HEK293 (cell line): ENCODE data around the gene CCDC40.

Experiments used
- CTCF ChIA-PET: fragments of 350-600 bp; formaldehyde crosslinking; extraction: SDS; loops from one replicate; lab custom pipeline; 2021; ENCODE audit warnings: antibody characterized with exemption; lab: Yijun Ruan, JAX
- POLR2A ChIA-PET: fragments of 300-600 bp; formaldehyde crosslinking; extraction: SDS; loops from one replicate; lab custom pipeline; 2020; ENCODE audit warnings: antibody characterized with exemption, inconsistent platforms; lab: Yijun Ruan, JAX
- H3K27ac ChIP-seq: fragments of 200-500 bp; sonication (Bioruptor generic); 2 replicates; pipeline ENCODE4 v1.5.1; 2014; ENCODE audit warnings: low read depth, low read length, control low read depth, inconsistent platforms; ENCODE audit errors: extremely low read depth
- H3K36me3 ChIP-seq, 2 experiments: fragments of 200-500 bp in 1 of 2; sonication (Bioruptor generic) in 1 of 2; 1 replicate in 1 of 2; 2 replicates in 1 of 2; pipeline ENCODE4 v1.5.1; 2014 to 2017; ENCODE audit warnings: inconsistent platforms in 2 of 2, low read length in 2 of 2; ENCODE audit not compliant: control insufficient read depth in 2 of 2, insufficient read depth in 1 of 2
- H3K4me1 ChIP-seq: fragments of 200-500 bp; sonication (Bioruptor generic); 2 replicates; pipeline ENCODE4 v1.5.1; 2014; ENCODE audit warnings: mild to moderate bottlenecking, low read length, inconsistent platforms; ENCODE audit not compliant: control insufficient read depth, insufficient read depth
- H3K4me3 ChIP-seq: 2 replicates; pipeline ENCODE4 v1.5.1; 2011; ENCODE audit warnings: low read depth, mild to moderate bottlenecking, control low read depth, low read length, moderate library complexity
- H3K9me3 ChIP-seq: fragments of 200-500 bp; sonication (Bioruptor generic); 2 replicates; pipeline ENCODE4 v1.5.1; 2014; ENCODE audit warnings: low read depth, low read length, inconsistent platforms; ENCODE audit not compliant: control insufficient read depth, insufficient read depth
- GLIS1 ChIP-seq: fragments of 450-650 bp; formaldehyde crosslinking; IDR thresholded peaks from 2 replicates; pipeline ENCODE4 v1.5.1; 2016; ENCODE audit warnings: missing biosample characterization, missing genetic modification characterization
- GLIS2 ChIP-seq: fragments of 450-650 bp; formaldehyde crosslinking; IDR thresholded peaks from 2 replicates; pipeline ENCODE4 v1.5.1; 2016; ENCODE audit warnings: missing biosample characterization, missing genetic modification characterization
- KLF8 ChIP-seq: fragments of 450-650 bp; formaldehyde crosslinking; IDR thresholded peaks from 2 replicates; pipeline ENCODE4 v1.5.1; 2016; ENCODE audit warnings: missing biosample characterization, missing genetic modification characterization
- SALL2 ChIP-seq: fragments of 450-650 bp; formaldehyde crosslinking; IDR thresholded peaks from 2 replicates; pipeline ENCODE4 v1.5.0; 2017; ENCODE audit warnings: missing biosample characterization, mild to moderate bottlenecking, missing genetic modification characterization, borderline replicate concordance
- SP7 ChIP-seq: fragments of 450-650 bp; formaldehyde crosslinking; IDR thresholded peaks from 2 replicates; pipeline ENCODE4 v1.5.1; 2016; ENCODE audit warnings: missing biosample characterization, missing genetic modification characterization
- ZBTB17 ChIP-seq: fragments of 450-650 bp; formaldehyde crosslinking; IDR thresholded peaks from 2 replicates; pipeline ENCODE4 v1.5.1; 2016; ENCODE audit warnings: missing biosample characterization, missing genetic modification characterization
- ZNF121 ChIP-seq: fragments of 450-650 bp; formaldehyde crosslinking; IDR thresholded peaks from 2 replicates; pipeline ENCODE4 v1.5.1; 2016; ENCODE audit warnings: missing biosample characterization, missing genetic modification characterization
- ZNF184 ChIP-seq: fragments of 450-650 bp; IDR thresholded peaks from 2 replicates; pipeline ENCODE4 v1.5.1; 2018; ENCODE audit warnings: missing biosample characterization, mild to moderate bottlenecking, missing genetic modification characterization
- ZNF529 ChIP-seq: fragments of 450-650 bp; formaldehyde crosslinking; IDR thresholded peaks from 2 replicates; pipeline ENCODE4 v1.5.1; 2017; ENCODE audit warnings: missing genetic modification characterization, missing biosample characterization; ENCODE audit not compliant: insufficient replicate concordance
- ZNF530 ChIP-seq: fragments of 450-650 bp; formaldehyde crosslinking; IDR thresholded peaks from 2 replicates; pipeline ENCODE4 v1.5.1; 2016; ENCODE audit warnings: low read depth, missing biosample characterization, missing genetic modification characterization
- ZNF558 ChIP-seq: fragments of 450-650 bp; formaldehyde crosslinking; IDR thresholded peaks from 2 replicates; pipeline ENCODE4 v1.5.1; 2016; ENCODE audit warnings: missing biosample characterization, missing genetic modification characterization
- ZNF600 ChIP-seq: fragments of 450-650 bp; formaldehyde crosslinking; IDR thresholded peaks from 2 replicates; pipeline ENCODE4 v1.5.1; 2016; ENCODE audit warnings: missing biosample characterization, missing genetic modification characterization
- ZNF629 ChIP-seq: fragments of 450-650 bp; formaldehyde crosslinking; IDR thresholded peaks from 2 replicates; pipeline ENCODE4 v1.5.1; 2017; ENCODE audit warnings: missing biosample characterization, missing genetic modification characterization
- ZNF776 ChIP-seq: fragments of 450-650 bp; formaldehyde crosslinking; IDR thresholded peaks from 2 replicates; pipeline ENCODE4 v1.5.0; 2017; ENCODE audit warnings: missing biosample characterization, missing genetic modification characterization, borderline replicate concordance
- ZSCAN23 ChIP-seq: fragments of 450-650 bp; formaldehyde crosslinking; IDR thresholded peaks from 2 replicates; pipeline ENCODE4 v1.5.1; 2016; ENCODE audit warnings: missing biosample characterization, missing genetic modification characterization
- ZSCAN30 ChIP-seq: fragments of 450-650 bp; IDR thresholded peaks from 2 replicates; pipeline ENCODE4 v1.5.1; 2018; ENCODE audit warnings: missing biosample characterization, mild to moderate bottlenecking, missing genetic modification characterization, moderate library complexity
- TF ChIP-seq, protein P1 (sequence below): fragments of 450-650 bp; formaldehyde crosslinking; IDR thresholded peaks from 2 replicates; pipeline ENCODE4 v1.5.1; 2017; ENCODE audit warnings: missing biosample characterization, missing genetic modification characterization
- TF ChIP-seq, protein P2 (sequence below): fragments of 450-650 bp; formaldehyde crosslinking; IDR thresholded peaks from 2 replicates; pipeline ENCODE4 v1.5.1; 2016; ENCODE audit warnings: missing biosample characterization, missing genetic modification characterization
- TF ChIP-seq, protein P3 (sequence below): fragments of 450-650 bp; formaldehyde crosslinking; IDR thresholded peaks from 2 replicates; pipeline ENCODE4 v1.5.1; 2016; ENCODE audit warnings: missing biosample characterization, missing genetic modification characterization
- TF ChIP-seq, protein P4 (sequence below): fragments of 450-650 bp; formaldehyde crosslinking; IDR thresholded peaks from 2 replicates; pipeline ENCODE4; 2016; ENCODE audit warnings: missing biosample characterization, missing genetic modification characterization
- TF ChIP-seq, protein P5 (sequence below): fragments of 450-650 bp; formaldehyde crosslinking; IDR thresholded peaks from 2 replicates; pipeline ENCODE4 v1.5.1; 2016; ENCODE audit warnings: missing biosample characterization, missing genetic modification characterization

CCDC40 gene

DNA sequence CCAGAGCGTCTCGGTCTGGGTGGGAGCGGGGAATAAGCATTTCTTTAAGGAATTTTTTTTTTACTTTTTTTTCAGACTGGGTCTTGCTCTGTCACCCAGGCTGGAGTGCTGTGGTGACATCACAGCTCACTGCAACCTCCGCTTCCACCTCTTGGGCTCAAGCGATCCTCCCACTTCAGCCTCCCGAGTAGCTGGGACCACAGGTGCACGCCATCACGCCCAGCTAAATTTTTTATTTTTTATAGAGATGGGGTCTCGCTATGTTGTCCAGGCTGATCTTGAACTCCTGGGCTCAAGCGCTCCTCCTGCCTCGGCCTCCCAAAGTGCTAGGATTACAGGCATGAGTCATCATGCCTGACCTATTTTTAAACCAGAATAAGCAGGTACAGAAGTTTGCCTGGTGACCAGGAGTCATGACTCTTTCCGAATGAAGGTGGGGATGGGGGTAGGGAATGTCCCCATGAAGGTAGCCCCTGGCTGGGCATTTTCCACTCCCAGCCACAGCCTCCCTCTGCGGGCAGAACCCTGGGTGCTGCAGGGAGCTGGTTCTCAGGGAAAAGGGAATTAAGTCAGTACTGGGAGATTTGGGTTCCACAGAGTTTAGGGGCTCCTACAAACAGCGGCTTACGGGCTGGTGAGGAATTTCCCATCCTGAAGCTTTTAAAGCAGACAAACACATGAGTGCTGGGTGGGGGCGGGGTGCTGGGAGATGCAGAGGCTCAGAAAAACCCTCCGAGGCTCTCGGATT lies 49.1 kb upstream of the CCDC40 start:
- ChIA-PET CTCF (interaction anchor here (1.2 to 1.4 kb wide), 3 partner anchors 17 to 142 kb away, joined by 3 to 5 read pairs (median 3); no protein-coding TSS in a partner anchor), POLR2A (no interaction called here)
- Histone ChIP-seq H3K4me1 (peaks cover 18% of the 10 kb centered on the region), H3K36me3 (no peaks in the 10 kb centered on the region), H3K9me3 (no peaks in the 10 kb centered on the region), H3K27ac (no peak overlapping the region; the same call in 1 of the 2 replicates), H3K4me3 (no peak overlapping the region)
- TF ChIP-seq KLF8 (tag by site-specific recombination), result 0 out of 2 replicates have a peak, but pooled peaks have one; percentile 37
- TF ChIP-seq, protein P1, sequence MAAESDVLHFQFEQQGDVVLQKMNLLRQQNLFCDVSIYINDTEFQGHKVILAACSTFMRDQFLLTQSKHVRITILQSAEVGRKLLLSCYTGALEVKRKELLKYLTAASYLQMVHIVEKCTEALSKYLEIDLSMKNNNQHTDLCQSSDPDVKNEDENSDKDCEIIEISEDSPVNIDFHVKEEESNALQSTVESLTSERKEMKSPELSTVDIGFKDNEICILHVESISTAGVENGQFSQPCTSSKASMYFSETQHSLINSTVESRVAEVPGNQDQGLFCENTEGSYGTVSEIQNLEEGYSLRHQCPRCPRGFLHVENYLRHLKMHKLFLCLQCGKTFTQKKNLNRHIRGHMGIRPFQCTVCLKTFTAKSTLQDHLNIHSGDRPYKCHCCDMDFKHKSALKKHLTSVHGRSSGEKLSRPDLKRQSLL (tag by site-specific recombination), result peak; percentile 51; the same call in 1 of the 2 replicates
- TF ChIP-seq ZSCAN23, result 0 out of 2 replicates have a peak, but pooled peaks have one; percentile 16
- TF ChIP-seq ZBTB17 (tag by site-specific recombination), result peak; percentile 28; the same call in 1 of the 2 replicates
- no peak for TF ChIP-seq ZNF558 (tag by site-specific recombination)
- peak; percentile 11; the same call in 1 of the 2 replicates for TF ChIP-seq GLIS2 (tag by site-specific recombination)
- TF ChIP-seq ZNF776 (tag by site-specific recombination), result no peak
- TF ChIP-seq, protein P2, sequence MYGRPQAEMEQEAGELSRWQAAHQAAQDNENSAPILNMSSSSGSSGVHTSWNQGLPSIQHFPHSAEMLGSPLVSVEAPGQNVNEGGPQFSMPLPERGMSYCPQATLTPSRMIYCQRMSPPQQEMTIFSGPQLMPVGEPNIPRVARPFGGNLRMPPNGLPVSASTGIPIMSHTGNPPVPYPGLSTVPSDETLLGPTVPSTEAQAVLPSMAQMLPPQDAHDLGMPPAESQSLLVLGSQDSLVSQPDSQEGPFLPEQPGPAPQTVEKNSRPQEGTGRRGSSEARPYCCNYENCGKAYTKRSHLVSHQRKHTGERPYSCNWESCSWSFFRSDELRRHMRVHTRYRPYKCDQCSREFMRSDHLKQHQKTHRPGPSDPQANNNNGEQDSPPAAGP (tag by site-specific recombination), result 0 out of 2 replicates have a peak, but pooled peaks have one; percentile 17
- peak; percentile 61 for TF ChIP-seq GLIS1
- TF ChIP-seq ZNF529 (tag by site-specific recombination), result no peak
- TF ChIP-seq, protein P3, sequence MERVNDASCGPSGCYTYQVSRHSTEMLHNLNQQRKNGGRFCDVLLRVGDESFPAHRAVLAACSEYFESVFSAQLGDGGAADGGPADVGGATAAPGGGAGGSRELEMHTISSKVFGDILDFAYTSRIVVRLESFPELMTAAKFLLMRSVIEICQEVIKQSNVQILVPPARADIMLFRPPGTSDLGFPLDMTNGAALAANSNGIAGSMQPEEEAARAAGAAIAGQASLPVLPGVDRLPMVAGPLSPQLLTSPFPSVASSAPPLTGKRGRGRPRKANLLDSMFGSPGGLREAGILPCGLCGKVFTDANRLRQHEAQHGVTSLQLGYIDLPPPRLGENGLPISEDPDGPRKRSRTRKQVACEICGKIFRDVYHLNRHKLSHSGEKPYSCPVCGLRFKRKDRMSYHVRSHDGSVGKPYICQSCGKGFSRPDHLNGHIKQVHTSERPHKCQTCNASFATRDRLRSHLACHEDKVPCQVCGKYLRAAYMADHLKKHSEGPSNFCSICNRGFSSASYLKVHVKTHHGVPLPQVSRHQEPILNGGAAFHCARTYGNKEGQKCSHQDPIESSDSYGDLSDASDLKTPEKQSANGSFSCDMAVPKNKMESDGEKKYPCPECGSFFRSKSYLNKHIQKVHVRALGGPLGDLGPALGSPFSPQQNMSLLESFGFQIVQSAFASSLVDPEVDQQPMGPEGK (tag by site-specific recombination), result 0 out of 2 replicates have a peak, but pooled peaks have one; percentile 30
- TF ChIP-seq, protein P4, sequence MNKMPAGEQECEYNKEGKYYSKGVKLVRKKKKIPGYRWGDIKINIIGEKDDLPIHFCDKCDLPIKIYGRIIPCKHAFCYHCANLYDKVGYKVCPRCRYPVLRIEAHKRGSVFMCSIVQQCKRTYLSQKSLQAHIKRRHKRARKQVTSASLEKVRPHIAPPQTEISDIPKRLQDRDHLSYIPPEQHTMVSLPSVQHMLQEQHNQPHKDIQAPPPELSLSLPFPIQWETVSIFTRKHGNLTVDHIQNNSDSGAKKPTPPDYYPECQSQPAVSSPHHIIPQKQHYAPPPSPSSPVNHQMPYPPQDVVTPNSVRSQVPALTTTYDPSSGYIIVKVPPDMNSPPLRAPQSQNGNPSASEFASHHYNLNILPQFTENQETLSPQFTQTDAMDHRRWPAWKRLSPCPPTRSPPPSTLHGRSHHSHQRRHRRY (tag by site-specific recombination), result no peak
- peak; percentile 34; the same call in 1 of the 2 replicates for TF ChIP-seq ZNF629 (tag by site-specific recombination)
- TF ChIP-seq SALL2 (tag by site-specific recombination), result no peak
- TF ChIP-seq ZNF121 (tag by site-specific recombination), result peak; percentile 97
- TF ChIP-seq ZNF184 (tag by site-specific recombination), result no peak
- TF ChIP-seq ZNF530 (tag by site-specific recombination), result no peak
- peak; percentile 23; the same call in 1 of the 2 replicates for TF ChIP-seq ZNF600 (tag by site-specific recombination)
- TF ChIP-seq SP7 (tag by site-specific recombination), result peak; percentile 42
- TF ChIP-seq ZSCAN30, result no peak
- TF ChIP-seq, protein P5, sequence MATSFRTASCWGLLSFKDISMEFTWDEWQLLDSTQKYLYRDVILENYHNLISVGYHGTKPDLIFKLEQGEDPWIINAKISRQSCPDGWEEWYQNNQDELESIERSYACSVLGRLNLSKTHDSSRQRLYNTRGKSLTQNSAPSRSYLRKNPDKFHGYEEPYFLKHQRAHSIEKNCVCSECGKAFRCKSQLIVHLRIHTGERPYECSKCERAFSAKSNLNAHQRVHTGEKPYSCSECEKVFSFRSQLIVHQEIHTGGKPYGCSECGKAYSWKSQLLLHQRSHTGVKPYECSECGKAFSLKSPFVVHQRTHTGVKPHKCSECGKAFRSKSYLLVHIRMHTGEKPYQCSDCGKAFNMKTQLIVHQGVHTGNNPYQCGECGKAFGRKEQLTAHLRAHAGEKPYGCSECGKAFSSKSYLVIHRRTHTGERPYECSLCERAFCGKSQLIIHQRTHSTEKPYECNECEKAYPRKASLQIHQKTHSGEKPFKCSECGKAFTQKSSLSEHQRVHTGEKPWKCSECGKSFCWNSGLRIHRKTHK (tag by site-specific recombination), result no peak
